ENCODE measurements around the gene ASB15.
"Not testable (repeated sequence)": the region's sequence is repeated elsewhere in the genome, so short reads cannot be mapped to it uniquely, and the experiment has no call there.

The ASB15 gene

GRCh38 chr7:123601530-123601929, at the start of gene ASB15:
Gene ASB15, plus strand, starts transcription at chr7:123601821. Its CDS starts 12,682 bp downstream, at chr7:123614503.
- DNase-seq (ENCODE audit: low spot score), result no peak

GRCh38 chr7:123552134-123552533, 49.5 kb upstream of the ASB15 start:
- DNase-seq (ENCODE audit: low spot score), result not testable (repeated sequence)

GRCh38 chr7:123552641-123553040, 49.0 kb upstream of the ASB15 start:
- no peak for DNase-seq (ENCODE audit: low spot score)

GRCh38 chr7:123553159-123553558, 48.5 kb upstream of the ASB15 start:
- DNase-seq (ENCODE audit: low spot score), result no peak

- no peak for DNase-seq (ENCODE audit: low spot score)
Observed at GRCh38 chr7:123555484-123555883, 46.1 kb upstream of the ASB15 start.

- no peak for DNase-seq (ENCODE audit: low spot score)
Observed at GRCh38 chr7:123557016-123557397, 44.6 kb upstream of the ASB15 start.

- DNase-seq (ENCODE audit: low spot score), result peak; percentile 99
Observed at GRCh38 chr7:123557398-123558288, 44.0 kb upstream of the ASB15 start, which contains the start of gene NDUFA5. Gene NDUFA5, minus strand, starts transcription at chr7:123557818. Its CDS starts 23 bp downstream, at chr7:123557795.

- DNase-seq (ENCODE audit: low spot score), result no peak
Observed at GRCh38 chr7:123558289-123558874, 43.2 kb upstream of the ASB15 start.

GRCh38 chr7:123562121-123562520, 39.5 kb upstream of the ASB15 start:
- DNase-seq (ENCODE audit: low spot score), result no peak

- DNase-seq (ENCODE audit: low spot score), result no peak
Observed at GRCh38 chr7:123569352-123570010, 32.1 kb upstream of the ASB15 start.

GRCh38 chr7:123570390-123571182, 31.0 kb upstream of the ASB15 start:
- DNase-seq (ENCODE audit: low spot score), result no peak

- no peak for DNase-seq (ENCODE audit: low spot score)
Observed at GRCh38 chr7:123571187-123571586, 30.4 kb upstream of the ASB15 start.

- DNase-seq (ENCODE audit: low spot score), result no peak
Observed at GRCh38 chr7:123571684-123572083, 29.9 kb upstream of the ASB15 start.

- no peak for DNase-seq (ENCODE audit: low spot score)
Observed at GRCh38 chr7:123573341-123573740, 28.3 kb upstream of the ASB15 start.

GRCh38 chr7:123573896-123574467, 27.6 kb upstream of the ASB15 start:
- no peak for DNase-seq (ENCODE audit: low spot score)

GRCh38 chr7:123579416-123579815, 22.2 kb upstream of the ASB15 start:
- no peak for DNase-seq (ENCODE audit: low spot score)

GRCh38 chr7:123580406-123581161, 21.0 kb upstream of the ASB15 start:
- DNase-seq (ENCODE audit: low spot score), result peak; percentile 47

GRCh38 chr7:123581162-123581459, 20.5 kb upstream of the ASB15 start:
- no peak for DNase-seq (ENCODE audit: low spot score)

- DNase-seq (ENCODE audit: low spot score), result no peak
Observed at GRCh38 chr7:123583821-123584220, 17.8 kb upstream of the ASB15 start.

GRCh38 chr7:123588376-123588775, 13.2 kb upstream of the ASB15 start:
- DNase-seq (ENCODE audit: low spot score), result no peak

GRCh38 chr7:123594813-123595241, 6.8 kb upstream of the ASB15 start:
- no peak for DNase-seq (ENCODE audit: low spot score)

Measured in Ammon's horn (tissue), 1 donor.